Upper lobe of left lung (tissue), 6 donors: ENCODE measurements around the gene DCPS. TPM values are rescaled to one million over a fixed set of nuclear protein-coding genes. Genes with fewer than 3 reads are reported as not detected.
A peak's percentile ranks its signal among the peaks of the same experiment; 100 is the strongest.
"Not testable (repeated sequence)": the region's sequence is repeated elsewhere in the genome, so short reads cannot be mapped to it uniquely, and the experiment has no call there.

Experiments used
- ATAC-seq, 2 donors: fragments of 200-7000 bp; cut with Tn5 transposase; one replicate each; pipeline ENCODE4 v1.9.1; 2022; ENCODE audit warnings: mild to moderate bottlenecking in 2 of 2, moderate library complexity in 2 of 2; ENCODE audit not compliant: low FRiP score in 2 of 2
- DNase-seq, 2 donors: peaks; one replicate each; pipeline ENCODE4 v3.0.0-alpha.2; 2019 to 2020
- H3K27ac ChIP-seq, 4 donors: fragments of 200-600 bp; sonication (generic); one replicate each; pipeline ENCODE4 v1.5.1; 2016 to 2019
- H3K27me3 ChIP-seq, 4 donors: fragments of 200-600 bp; sonication (generic); one replicate each; pipeline ENCODE4 v1.5.1; 2017 to 2019
- H3K36me3 ChIP-seq, 4 donors: fragments of 200-600 bp; sonication (generic); one replicate each; pipeline ENCODE4 v1.5.1; 2016 to 2019
- H3K4me1 ChIP-seq, 4 donors: fragments of 200-600 bp; sonication (generic); one replicate each; pipeline ENCODE4 v1.5.1; 2018 to 2019
- H3K4me3 ChIP-seq, 4 donors: fragments of 200-600 bp; sonication (generic); one replicate each; pipeline ENCODE4 v1.5.1; 2017 to 2019; ENCODE audit warnings: mild to moderate bottlenecking in 2 of 4, moderate library complexity in 1 of 4
- H3K9me3 ChIP-seq, 4 donors: fragments of 200-600 bp; sonication (generic); one replicate each; pipeline ENCODE4 v1.5.1; 2018 to 2019
- EP300 ChIP-seq, 4 donors: sonication (generic); formaldehyde crosslinking; IDR thresholded peaks; one replicate each; pipeline ENCODE4 v1.5.1; 2017; ENCODE audit warnings: antibody characterized with exemption in 4 of 4, control low read depth in 2 of 4
- POLR2A ChIP-seq, 4 donors: fragments of 450-650 bp; IDR thresholded peaks; one replicate each; pipeline ENCODE4 v1.5.1; 2016 to 2017; ENCODE audit warnings: antibody characterized with exemption in 4 of 4, mild to moderate bottlenecking in 2 of 4
- POLR2AphosphoS5 ChIP-seq, 2 donors: sonication (generic); formaldehyde crosslinking; IDR thresholded peaks; one replicate each; pipeline ENCODE4 v1.5.1; 2017; ENCODE audit warnings: antibody characterized with exemption in 2 of 2
- WGBS, 2 donors: methylation state at CpG; one replicate each; pipeline ENCODE4 v1.1.5; 2017 to 2018; 5-methylcytosine and 5-hydroxymethylcytosine counted together
- total RNA-seq, 6 donors: library from RNA; depleted of rRNA in 4 of 6; stranded (reverse); fragments of >200 nt in 4 of 6; gene quantifications; one replicate each; pipeline versions ENCODE4 v1.1.0 to v1.2.1, GENCODE V29; 2016 to 2021
- TF ChIP-seq, protein P1 (sequence below), 6 experiments: fragments of 450-650 bp in 4 of 6; fragments of 200-600 bp in 2 of 6; sonication (generic) in 2 of 6; IDR thresholded peaks; one replicate each; pipeline ENCODE4 v1.5.1; 2016 to 2019; ENCODE audit warnings: antibody characterized with exemption in 6 of 6
- donor health status: DM: no; HTN: no; CAD: no; lungs with moderate emphysema.
- donor health status: DM: no; HTN: yes; CAD: no; lungs with severe emphysema.

Gene DCPS
- total RNA-seq, 6 donors from 2014 or later = 6.3 to 21.4 (median 14.1) TPM

DNA sequence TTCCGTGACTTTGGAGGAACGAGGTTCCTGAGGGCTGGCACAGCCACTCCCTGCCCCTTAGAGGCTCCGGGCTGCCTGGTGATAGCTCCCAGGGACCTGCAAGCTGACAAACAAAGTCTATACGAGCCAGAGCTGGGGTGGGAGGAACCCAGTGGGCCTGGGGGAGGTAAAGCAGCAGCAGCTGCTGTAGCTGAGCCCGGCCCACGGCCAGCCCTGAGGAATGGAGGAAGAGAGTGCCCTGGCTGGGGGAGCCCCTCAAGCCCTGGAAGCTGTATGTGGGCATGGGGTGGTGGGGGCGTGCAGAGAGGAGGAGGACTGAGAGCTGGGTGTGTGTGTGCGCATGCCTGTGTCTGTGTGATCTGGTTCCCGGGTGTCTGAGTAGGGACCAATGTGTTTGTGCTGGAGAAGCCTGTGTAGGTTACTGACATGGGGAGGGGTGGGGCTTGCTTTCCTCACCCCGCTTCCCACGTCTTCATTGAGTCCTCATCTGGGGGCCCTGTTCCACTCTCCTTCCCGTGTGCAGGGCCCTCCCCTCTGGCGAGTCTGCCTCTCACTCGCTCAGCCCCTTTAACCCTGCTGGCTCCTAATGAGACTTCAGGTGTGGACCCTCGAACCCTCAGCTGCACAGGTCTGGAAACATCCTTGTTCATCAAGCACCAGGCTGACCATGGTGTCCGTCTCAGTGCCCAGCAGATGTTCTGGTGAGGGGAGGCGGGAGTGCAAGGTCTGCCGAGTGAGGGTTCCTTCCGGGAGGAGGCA, 62.4 kb downstream of the DCPS start:
- H3K4me3 ChIP-seq = no peak overlapping the region
- no peaks in the 10 kb centered on the region for H3K36me3 ChIP-seq
- TF ChIP-seq, protein P1, sequence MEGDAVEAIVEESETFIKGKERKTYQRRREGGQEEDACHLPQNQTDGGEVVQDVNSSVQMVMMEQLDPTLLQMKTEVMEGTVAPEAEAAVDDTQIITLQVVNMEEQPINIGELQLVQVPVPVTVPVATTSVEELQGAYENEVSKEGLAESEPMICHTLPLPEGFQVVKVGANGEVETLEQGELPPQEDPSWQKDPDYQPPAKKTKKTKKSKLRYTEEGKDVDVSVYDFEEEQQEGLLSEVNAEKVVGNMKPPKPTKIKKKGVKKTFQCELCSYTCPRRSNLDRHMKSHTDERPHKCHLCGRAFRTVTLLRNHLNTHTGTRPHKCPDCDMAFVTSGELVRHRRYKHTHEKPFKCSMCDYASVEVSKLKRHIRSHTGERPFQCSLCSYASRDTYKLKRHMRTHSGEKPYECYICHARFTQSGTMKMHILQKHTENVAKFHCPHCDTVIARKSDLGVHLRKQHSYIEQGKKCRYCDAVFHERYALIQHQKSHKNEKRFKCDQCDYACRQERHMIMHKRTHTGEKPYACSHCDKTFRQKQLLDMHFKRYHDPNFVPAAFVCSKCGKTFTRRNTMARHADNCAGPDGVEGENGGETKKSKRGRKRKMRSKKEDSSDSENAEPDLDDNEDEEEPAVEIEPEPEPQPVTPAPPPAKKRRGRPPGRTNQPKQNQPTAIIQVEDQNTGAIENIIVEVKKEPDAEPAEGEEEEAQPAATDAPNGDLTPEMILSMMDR (IDR thresholded peaks at IDR 0.05) = no peak
- TF ChIP-seq POLR2A (IDR thresholded peaks at IDR 0.05) = no peak
- H3K27me3 ChIP-seq = no peaks in the 10 kb centered on the region
- peak; percentile 5 to 17 for ATAC-seq
- peak overlapping the region; percentile 19 to 70 (median 58) for H3K27ac ChIP-seq
- DNase-seq = peak; percentile 30 to 68
- H3K9me3 ChIP-seq = no peaks in the 10 kb centered on the region
- WGBS, 2 donors = 50 to 52% methylated on average over 17 to 18 of the region's 19 CpGs
- H3K4me1 ChIP-seq = peaks cover 12 to 37% (median 25%) of the 10 kb centered on the region in 4 donors

GRCh38 chr11:126366823-126367654, 63.2 kb downstream of the DCPS start:
- not testable (repeated sequence) for H3K27me3 ChIP-seq, H3K36me3 ChIP-seq, H3K9me3 ChIP-seq, H3K4me3 ChIP-seq, DNase-seq
- peak in 1 of 2 donors; percentile 4 for ATAC-seq
- peak overlapping the region; percentile 19 to 70 (median 40) for H3K27ac ChIP-seq
- WGBS, 2 donors = 74 to 83% methylated on average over 7 to 12 of the region's 14 CpGs
- peaks cover 12 to 37% (median 25%) of the 10 kb centered on the region in 4 donors for H3K4me1 ChIP-seq

- not testable (repeated sequence) for H3K36me3 ChIP-seq, H3K27me3 ChIP-seq, H3K9me3 ChIP-seq, ATAC-seq, H3K4me3 ChIP-seq, DNase-seq
- H3K27ac ChIP-seq = peak overlapping the region in 3 of 4 donors; percentile 36 to 70 (median 57)
- WGBS, 2 donors = 96 to 100% methylated on average over 5 of the region's 5 CpGs
- H3K4me1 ChIP-seq = peaks cover 12 to 37% (median 25%) of the 10 kb centered on the region in 4 donors
Observed at GRCh38 chr11:126367806-126368205, 63.9 kb downstream of the DCPS start.

DNA sequence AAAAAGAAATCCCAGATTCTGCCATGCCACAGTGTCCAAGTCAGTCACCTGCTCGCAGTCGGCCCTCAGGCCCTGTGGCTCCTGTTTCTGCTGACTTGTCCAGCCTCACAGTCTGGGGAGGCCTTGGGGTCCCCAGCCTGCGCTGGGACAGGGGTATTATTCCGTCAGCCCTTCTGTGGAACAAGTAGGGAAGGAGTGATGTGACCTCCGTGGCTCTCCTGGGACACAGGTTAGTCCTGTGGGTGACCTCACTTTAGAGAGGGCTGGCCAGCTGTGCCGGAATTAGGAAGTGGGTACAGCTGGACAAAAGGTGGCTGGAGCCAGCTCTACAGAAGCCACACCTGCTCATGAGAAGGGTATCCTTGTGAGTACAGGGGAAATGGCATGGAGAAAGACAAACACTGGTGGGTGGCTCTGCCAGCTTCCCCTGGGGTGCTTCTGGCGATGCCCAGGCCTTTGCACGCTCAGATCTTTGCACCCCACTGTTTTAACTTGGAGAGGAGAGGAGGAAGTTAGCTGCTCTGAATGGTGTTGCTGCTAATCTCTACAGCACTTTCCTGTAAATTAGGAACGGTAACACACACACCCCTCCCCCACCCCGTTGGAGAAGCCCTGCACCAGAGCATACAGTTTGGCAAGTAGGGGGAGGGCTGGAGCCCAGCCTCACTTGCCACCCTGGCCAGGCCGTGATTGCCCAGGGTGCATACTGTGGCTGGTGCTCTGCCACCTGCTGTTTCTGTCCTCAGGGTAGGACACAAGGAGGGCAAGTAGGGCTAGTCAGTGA, 64.7 kb downstream of the DCPS start:
- DNase-seq (peak in 1 of 2 donors; percentile 40), ATAC-seq (peak; percentile 1 to 35)
- 58 to 59% methylated on average over 9 to 10 of the region's 11 CpGs for WGBS, 2 donors
- peaks cover 17 to 37% (median 23%) of the 10 kb centered on the region in 4 donors for H3K4me1 ChIP-seq
- H3K4me3 ChIP-seq, H3K36me3 ChIP-seq, H3K9me3 ChIP-seq, H3K27me3 ChIP-seq: not testable (repeated sequence)
- H3K27ac ChIP-seq = peak overlapping the region; percentile 36 to 73 (median 63)

GRCh38 chr11:126370016-126370415, 66.2 kb downstream of the DCPS start:
- Histone ChIP-seq H3K27ac (no peak overlapping the region), H3K4me3 (no peak overlapping the region), H3K36me3 (no peaks in the 10 kb centered on the region), H3K9me3 (no peaks in the 10 kb centered on the region), H3K27me3 (no peaks in the 10 kb centered on the region), H3K4me1 (peaks cover 14 to 35% (median 23%) of the 10 kb centered on the region in 4 donors)
- ATAC-seq = no peak
- no peak for DNase-seq
- TF ChIP-seq POLR2AphosphoS5 (IDR thresholded peaks at IDR 0.05) = no peak
- TF ChIP-seq, protein P1 (IDR thresholded peaks at IDR 0.05) = no peak
- 43 to 68% methylated on average over 3 of the region's 3 CpGs for WGBS, 2 donors

DNA sequence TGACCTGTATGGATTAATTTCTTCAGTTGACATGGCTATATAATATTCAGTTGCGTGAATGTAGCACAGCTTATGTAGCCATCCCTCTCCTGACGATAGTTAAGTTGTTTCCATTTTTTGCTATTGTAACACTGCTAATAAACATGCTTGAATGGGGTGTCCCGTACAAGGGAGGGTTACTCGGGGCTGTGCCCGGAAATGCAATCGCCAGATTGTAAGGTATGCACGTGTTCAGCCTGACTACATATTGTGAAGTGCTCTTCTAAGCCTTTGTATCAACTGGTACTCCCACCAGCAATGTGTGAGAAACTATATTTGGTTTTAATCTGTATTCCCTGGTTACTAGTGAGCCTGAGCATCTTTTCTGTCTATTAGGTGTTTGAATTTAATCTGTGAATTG, 67.7 kb downstream of the DCPS start:
- DNase-seq (no peak), ATAC-seq (no peak)
- Histone ChIP-seq H3K4me3 (no peak overlapping the region), H3K27me3 (no peaks in the 10 kb centered on the region), H3K4me1 (peaks cover 13 to 25% (median 14%) of the 10 kb centered on the region in 4 donors), H3K36me3 (no peaks in the 10 kb centered on the region), H3K9me3 (no peaks in the 10 kb centered on the region), H3K27ac (no peak overlapping the region)
- TF ChIP-seq, protein P1 (IDR thresholded peaks at IDR 0.05) = no peak
- peak in 2 of 4 donors; percentile 27 to 69 for TF ChIP-seq EP300 (IDR thresholded peaks at IDR 0.05)
- 68 to 80% methylated on average over 7 of the region's 7 CpGs for WGBS, 2 donors

GRCh38 chr11:126373389-126374066, 69.7 kb downstream of the DCPS start:
- peaks cover 6 to 10% (median 8%) of the 10 kb centered on the region in 4 donors for H3K4me1 ChIP-seq
- H3K27ac ChIP-seq = peak overlapping the region; percentile 15 to 30 (median 26)
- not testable (repeated sequence) for H3K27me3 ChIP-seq, DNase-seq, H3K9me3 ChIP-seq, H3K4me3 ChIP-seq, H3K36me3 ChIP-seq
- 67 to 75% methylated on average over 9 of the region's 12 CpGs for WGBS, 2 donors
- peak; percentile 34 to 64 for ATAC-seq

GRCh38 chr11:126374562-126375300, 70.9 kb downstream of the DCPS start:
- 94 to 95% methylated on average over 17 to 18 of the region's 28 CpGs for WGBS, 2 donors
- not testable (repeated sequence) for H3K36me3 ChIP-seq, H3K9me3 ChIP-seq, H3K4me3 ChIP-seq, DNase-seq, H3K27me3 ChIP-seq, H3K4me1 ChIP-seq
- H3K27ac ChIP-seq = peak overlapping the region in 2 of 4 donors; percentile 15 to 23
- ATAC-seq = peak; percentile 10 to 51
